Measurements from ENCODE around the gene PSAP.

DNA sequence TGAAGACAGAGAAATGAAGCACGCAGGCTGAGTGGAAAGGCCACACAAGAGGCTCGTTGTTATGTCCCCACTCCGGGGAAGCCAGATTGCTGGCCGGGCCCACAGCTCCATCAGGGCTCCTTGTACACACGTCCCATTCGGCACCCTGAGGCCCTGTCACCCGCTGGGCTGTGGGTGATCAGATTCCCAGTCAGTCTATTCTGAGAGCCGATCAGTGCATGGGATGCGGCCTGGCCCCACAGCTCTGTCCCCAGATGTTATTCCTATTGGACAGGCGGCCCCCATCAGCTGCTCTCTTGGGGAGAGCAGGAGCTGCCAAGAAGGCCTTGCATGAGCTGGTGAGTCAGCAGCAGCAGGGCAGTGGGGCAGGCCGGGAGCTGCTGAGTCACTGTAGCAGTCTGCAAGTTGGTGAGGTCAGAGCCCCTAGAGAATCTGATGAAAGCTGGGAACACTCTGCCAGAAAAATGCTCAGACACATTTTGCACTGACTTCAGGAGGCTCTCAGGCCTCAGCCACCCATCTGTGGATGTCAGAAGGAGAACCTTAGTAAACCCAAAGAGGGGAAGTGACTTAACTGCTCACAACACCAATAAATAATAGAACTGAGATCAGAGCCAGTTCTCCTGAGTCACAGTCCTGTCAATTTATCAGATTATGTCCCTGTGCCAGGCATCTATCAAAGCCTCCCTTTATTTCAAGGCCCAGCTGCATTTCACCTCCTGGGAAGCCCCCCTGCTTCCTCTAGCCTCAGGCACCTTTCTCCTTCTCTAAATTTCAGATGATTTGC, 9.4 kb upstream of the PSAP start:
- TF ChIP-seq, protein P1, sequence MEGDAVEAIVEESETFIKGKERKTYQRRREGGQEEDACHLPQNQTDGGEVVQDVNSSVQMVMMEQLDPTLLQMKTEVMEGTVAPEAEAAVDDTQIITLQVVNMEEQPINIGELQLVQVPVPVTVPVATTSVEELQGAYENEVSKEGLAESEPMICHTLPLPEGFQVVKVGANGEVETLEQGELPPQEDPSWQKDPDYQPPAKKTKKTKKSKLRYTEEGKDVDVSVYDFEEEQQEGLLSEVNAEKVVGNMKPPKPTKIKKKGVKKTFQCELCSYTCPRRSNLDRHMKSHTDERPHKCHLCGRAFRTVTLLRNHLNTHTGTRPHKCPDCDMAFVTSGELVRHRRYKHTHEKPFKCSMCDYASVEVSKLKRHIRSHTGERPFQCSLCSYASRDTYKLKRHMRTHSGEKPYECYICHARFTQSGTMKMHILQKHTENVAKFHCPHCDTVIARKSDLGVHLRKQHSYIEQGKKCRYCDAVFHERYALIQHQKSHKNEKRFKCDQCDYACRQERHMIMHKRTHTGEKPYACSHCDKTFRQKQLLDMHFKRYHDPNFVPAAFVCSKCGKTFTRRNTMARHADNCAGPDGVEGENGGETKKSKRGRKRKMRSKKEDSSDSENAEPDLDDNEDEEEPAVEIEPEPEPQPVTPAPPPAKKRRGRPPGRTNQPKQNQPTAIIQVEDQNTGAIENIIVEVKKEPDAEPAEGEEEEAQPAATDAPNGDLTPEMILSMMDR (IDR thresholded peaks at IDR 0.05), result no peak
- no peak for TF ChIP-seq KAT7 (CRISPR knock-in tag; IDR thresholded peaks at IDR 0.05; ENCODE audit: borderline replicate concordance)
- no peak for TF ChIP-seq NR1H2 (CRISPR knock-in tag; IDR thresholded peaks at IDR 0.05)
- TF ChIP-seq, protein P2, sequence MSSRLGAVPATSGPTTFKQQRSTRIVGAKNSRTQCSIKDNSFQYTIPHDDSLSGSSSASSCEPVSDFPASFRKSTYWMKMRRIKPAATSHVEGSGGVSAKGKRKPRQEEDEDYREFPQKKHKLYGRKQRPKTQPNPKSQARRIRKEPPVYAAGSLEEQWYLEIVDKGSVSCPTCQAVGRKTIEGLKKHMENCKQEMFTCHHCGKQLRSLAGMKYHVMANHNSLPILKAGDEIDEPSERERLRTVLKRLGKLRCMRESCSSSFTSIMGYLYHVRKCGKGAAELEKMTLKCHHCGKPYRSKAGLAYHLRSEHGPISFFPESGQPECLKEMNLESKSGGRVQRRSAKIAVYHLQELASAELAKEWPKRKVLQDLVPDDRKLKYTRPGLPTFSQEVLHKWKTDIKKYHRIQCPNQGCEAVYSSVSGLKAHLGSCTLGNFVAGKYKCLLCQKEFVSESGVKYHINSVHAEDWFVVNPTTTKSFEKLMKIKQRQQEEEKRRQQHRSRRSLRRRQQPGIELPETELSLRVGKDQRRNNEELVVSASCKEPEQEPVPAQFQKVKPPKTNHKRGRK (CRISPR knock-in tag; IDR thresholded peaks at IDR 0.05; ENCODE audit: borderline replicate concordance), result no peak
- TF ChIP-seq, protein P3, sequence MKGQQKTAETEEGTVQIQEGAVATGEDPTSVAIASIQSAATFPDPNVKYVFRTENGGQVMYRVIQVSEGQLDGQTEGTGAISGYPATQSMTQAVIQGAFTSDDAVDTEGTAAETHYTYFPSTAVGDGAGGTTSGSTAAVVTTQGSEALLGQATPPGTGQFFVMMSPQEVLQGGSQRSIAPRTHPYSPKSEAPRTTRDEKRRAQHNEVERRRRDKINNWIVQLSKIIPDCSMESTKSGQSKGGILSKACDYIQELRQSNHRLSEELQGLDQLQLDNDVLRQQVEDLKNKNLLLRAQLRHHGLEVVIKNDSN (CRISPR knock-in tag; IDR thresholded peaks at IDR 0.05), result no peak
- TF ChIP-seq, protein P4, sequence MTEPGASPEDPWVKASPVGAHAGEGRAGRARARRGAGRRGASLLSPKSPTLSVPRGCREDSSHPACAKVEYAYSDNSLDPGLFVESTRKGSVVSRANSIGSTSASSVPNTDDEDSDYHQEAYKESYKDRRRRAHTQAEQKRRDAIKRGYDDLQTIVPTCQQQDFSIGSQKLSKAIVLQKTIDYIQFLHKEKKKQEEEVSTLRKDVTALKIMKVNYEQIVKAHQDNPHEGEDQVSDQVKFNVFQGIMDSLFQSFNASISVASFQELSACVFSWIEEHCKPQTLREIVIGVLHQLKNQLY (CRISPR knock-in tag; IDR thresholded peaks at IDR 0.05), result no peak
- TF ChIP-seq, protein P5, sequence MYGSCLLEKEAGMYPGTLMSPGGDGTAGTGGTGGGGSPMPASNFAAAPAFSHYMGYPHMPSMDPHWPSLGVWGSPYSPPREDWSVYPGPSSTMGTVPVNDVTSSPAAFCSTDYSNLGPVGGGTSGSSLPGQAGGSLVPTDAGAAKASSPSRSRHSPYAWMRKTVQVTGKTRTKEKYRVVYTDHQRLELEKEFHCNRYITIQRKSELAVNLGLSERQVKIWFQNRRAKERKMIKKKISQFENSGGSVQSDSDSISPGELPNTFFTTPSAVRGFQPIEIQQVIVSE (CRISPR knock-in tag; IDR thresholded peaks at IDR 0.05; ENCODE audit: borderline replicate concordance), result no peak
- TF ChIP-seq, protein P6, sequence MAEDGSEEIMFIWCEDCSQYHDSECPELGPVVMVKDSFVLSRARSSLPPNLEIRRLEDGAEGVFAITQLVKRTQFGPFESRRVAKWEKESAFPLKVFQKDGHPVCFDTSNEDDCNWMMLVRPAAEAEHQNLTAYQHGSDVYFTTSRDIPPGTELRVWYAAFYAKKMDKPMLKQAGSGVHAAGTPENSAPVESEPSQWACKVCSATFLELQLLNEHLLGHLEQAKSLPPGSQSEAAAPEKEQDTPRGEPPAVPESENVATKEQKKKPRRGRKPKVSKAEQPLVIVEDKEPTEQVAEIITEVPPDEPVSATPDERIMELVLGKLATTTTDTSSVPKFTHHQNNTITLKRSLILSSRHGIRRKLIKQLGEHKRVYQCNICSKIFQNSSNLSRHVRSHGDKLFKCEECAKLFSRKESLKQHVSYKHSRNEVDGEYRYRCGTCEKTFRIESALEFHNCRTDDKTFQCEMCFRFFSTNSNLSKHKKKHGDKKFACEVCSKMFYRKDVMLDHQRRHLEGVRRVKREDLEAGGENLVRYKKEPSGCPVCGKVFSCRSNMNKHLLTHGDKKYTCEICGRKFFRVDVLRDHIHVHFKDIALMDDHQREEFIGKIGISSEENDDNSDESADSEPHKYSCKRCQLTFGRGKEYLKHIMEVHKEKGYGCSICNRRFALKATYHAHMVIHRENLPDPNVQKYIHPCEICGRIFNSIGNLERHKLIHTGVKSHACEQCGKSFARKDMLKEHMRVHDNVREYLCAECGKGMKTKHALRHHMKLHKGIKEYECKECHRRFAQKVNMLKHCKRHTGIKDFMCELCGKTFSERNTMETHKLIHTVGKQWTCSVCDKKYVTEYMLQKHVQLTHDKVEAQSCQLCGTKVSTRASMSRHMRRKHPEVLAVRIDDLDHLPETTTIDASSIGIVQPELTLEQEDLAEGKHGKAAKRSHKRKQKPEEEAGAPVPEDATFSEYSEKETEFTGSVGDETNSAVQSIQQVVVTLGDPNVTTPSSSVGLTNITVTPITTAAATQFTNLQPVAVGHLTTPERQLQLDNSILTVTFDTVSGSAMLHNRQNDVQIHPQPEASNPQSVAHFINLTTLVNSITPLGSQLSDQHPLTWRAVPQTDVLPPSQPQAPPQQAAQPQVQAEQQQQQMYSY (CRISPR knock-in tag; IDR thresholded peaks at IDR 0.05), result no peak
- TF ChIP-seq, protein P7, sequence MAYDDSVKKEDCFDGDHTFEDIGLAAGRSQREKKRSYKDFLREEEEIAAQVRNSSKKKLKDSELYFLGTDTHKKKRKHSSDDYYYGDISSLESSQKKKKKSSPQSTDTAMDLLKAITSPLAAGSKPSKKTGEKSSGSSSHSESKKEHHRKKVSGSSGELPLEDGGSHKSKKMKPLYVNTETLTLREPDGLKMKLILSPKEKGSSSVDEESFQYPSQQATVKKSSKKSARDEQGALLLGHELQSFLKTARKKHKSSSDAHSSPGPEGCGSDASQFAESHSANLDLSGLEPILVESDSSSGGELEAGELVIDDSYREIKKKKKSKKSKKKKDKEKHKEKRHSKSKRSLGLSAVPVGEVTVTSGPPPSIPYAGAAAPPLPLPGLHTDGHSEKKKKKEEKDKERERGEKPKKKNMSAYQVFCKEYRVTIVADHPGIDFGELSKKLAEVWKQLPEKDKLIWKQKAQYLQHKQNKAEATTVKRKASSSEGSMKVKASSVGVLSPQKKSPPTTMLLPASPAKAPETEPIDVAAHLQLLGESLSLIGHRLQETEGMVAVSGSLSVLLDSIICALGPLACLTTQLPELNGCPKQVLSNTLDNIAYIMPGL (CRISPR knock-in tag; IDR thresholded peaks at IDR 0.05), result no peak
- TF ChIP-seq TCF7 (CRISPR knock-in tag; IDR thresholded peaks at IDR 0.05; ENCODE audit: low read depth), result no peak
- no peak for TF ChIP-seq JUN (CRISPR knock-in tag; IDR thresholded peaks at IDR 0.05)
- TF ChIP-seq, protein P8, sequence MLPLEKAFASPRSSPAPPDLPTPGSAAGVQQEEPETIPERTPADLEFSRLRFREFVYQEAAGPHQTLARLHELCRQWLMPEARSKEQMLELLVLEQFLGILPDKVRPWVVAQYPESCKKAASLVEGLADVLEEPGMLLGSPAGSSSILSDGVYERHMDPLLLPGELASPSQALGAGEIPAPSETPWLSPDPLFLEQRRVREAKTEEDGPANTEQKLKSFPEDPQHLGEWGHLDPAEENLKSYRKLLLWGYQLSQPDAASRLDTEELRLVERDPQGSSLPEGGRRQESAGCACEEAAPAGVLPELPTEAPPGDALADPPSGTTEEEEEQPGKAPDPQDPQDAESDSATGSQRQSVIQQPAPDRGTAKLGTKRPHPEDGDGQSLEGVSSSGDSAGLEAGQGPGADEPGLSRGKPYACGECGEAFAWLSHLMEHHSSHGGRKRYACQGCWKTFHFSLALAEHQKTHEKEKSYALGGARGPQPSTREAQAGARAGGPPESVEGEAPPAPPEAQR (CRISPR knock-in tag; IDR thresholded peaks at IDR 0.05), result no peak
